Ecto neural progenitor cell (in vitro differentiated cells): ENCODE measurements around the gene PTPRJ.
"Not testable (repeated sequence)": the region's sequence is repeated elsewhere in the genome, so short reads cannot be mapped to it uniquely, and the experiment has no call there.

Experiments used
- DNase-seq: peaks from one replicate; pipeline ENCODE4 v3.0.0-alpha.2; 2018; ENCODE audit warnings: low spot score

The PTPRJ gene

GRCh38 chr11:48163360-48164100, 183.2 kb downstream of the PTPRJ start:
- DNase-seq, result no peak

GRCh38 chr11:48164836-48165235, 184.5 kb downstream of the PTPRJ start:
- DNase-seq, result no peak

DNA sequence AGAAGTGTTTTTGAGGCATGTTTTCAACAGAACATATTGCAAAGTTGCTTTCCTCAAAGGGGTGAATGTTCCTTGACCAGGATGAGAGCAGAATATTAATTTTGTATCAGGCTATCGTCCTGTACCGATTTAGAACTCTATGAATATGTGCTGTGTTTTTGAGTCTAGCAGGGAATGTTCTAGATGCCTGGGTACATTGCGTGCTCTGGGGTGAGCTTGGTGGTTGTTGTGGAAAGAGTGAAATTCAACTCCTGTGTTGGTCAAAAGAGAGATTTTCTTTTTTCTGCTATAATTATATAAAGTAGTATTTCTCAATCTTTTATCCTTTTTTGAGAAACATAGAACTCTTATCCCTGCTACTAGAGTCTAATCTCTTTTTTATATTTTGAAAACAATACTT, 185.1 kb downstream of the PTPRJ start:
- no peak for DNase-seq

GRCh38 chr11:48167380-48167779, 187.0 kb downstream of the PTPRJ start:
- DNase-seq, result no peak

- DNase-seq, result no peak
Measured at GRCh38 chr11:48168815-48169214, 188.5 kb downstream of the PTPRJ start.

GRCh38 chr11:48169259-48169658, 188.9 kb downstream of the PTPRJ start:
- DNase-seq, result no peak

GRCh38 chr11:48169717-48170116, 189.4 kb downstream of the PTPRJ start:
- DNase-seq, result no peak

- no peak for DNase-seq
Measured at GRCh38 chr11:48170241-48171233, 190.2 kb downstream of the PTPRJ start.

DNA sequence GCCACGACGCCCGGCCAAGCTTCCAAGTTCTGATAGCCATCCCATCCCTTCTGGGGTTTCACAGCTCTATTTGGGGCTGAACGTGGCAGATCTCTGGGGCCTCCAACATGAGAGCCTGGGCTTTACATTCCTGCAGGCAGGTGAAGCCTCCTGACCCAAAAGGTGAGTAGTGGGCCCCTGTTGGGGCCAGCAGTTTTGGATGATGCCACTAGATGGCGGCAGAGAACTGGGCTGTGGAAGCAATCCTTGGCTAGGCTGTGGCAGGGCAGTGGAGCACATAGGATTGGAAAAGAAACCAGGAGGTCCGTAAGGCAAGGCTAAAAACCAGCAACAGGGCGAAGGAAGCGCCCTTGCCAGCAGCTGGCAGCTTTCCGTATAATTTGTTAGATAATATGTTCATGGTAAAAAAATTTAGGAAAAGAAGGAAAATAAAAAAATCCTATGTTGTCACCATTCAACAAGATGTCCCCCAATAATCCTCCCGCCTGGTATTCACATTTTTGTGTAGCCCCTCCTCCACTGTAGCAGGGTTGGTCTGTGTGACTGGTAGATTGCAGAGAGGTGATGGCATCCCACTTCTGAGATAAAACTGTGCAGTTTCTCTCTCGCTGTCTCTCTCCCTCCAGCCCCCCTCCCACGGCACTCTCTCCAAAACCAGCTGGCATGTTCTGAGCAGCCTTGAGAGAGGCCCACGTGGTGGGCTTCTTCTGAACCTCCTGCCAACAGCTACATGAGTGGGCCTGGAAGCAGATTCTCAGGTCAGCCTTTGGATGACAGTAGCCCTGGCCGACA, 192.7 kb downstream of the PTPRJ start:
- peak; percentile 79 for DNase-seq

- DNase-seq, result no peak
Measured at GRCh38 chr11:48177661-48178060, 197.3 kb downstream of the PTPRJ start.

DNA sequence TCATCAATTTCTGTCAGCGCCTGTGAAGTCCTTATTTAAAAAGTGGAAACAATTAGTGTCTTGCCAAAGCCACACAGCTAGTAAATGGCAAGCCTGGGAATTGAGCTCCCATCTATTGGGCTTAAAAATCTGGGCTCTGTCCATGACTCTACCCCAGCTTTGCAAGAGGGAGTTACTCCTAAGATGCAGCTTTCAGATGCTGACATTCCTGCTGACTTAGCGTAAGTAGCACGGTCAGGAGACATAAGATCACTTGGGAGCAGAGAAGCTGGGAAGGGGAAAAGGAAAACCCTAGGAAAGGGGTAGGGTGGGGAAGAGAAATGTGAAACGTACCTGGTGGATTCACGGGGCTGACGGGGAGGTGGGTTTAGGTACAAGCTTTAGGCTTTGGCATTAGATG, 200.3 kb downstream of the PTPRJ start:
- no peak for DNase-seq

DNA sequence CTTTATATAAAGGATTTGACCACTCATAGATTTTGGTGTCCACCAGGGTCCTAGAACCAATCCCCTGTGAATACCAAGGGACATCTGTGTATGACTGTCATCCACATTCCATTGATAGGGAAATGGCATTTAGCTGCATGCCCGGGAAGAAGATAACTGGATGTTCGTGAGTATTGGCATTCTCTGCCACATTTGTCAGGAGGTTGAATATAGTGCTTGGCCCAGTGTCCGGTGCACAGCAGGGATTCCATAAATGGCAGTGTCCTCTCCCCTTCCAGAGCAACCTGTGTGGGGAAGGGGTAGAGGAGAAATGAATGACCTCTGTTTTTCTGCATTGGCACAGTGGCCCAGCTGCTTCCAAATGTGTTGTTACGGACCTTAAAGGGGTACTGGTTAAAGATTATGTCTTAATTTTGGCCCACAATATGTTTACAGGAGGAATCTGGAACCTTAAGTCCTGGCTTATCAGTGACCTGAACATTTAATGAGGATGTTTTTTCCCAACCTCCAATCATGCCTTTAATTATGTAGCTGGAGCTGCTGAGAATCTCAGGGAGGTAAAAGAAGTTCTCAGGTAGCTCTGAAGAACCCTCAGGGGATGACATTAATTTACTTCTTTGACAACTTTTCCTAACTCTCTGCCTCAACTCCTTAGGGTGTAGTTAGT, 202.6 kb downstream of the PTPRJ start:
- DNase-seq, result no peak

DNA sequence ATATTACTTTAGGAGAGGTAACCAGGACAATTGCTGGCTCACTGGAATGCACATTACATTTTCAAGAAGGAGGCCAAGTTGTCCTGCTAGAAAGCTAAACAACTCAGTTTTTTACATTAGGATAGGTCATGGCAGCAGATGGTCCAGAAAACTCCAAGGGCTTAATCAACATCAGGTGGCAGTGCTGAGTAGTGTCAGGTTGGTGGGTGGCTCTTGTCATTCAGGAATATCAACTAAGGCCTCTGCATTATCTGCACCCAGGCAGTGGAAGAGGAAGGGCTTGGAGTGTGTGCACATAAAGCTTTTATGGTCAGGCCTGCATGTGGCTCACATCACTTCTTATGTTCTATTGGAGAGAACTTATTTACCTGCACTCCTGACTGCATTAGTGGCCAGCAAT, 204.1 kb downstream of the PTPRJ start:
- DNase-seq, result no peak

GRCh38 chr11:48190906-48191654, 210.7 kb downstream of the PTPRJ start:
- DNase-seq, result not testable (repeated sequence)

DNA sequence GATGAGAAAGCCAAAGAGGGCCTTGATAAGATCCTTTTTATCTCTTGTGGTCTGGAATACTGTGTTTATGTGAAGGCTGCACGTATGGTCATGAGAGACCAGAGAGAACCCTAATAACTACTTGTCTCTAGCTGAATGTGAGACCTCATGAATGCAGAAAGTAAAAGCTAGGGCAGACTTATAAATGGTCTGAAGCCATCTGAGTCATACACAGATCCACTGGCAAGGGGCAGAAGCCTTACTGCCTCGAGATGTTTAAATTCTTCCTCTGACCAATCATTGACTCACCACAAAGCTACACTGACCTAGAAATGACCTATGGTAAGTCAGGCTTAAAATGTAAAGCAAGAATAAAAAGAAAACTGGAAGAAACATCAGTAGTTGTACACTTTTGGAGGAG, 213.5 kb downstream of the PTPRJ start:
- DNase-seq, result no peak

- DNase-seq, result no peak
Measured at GRCh38 chr11:48207881-48208280, 227.5 kb downstream of the PTPRJ start.

DNA sequence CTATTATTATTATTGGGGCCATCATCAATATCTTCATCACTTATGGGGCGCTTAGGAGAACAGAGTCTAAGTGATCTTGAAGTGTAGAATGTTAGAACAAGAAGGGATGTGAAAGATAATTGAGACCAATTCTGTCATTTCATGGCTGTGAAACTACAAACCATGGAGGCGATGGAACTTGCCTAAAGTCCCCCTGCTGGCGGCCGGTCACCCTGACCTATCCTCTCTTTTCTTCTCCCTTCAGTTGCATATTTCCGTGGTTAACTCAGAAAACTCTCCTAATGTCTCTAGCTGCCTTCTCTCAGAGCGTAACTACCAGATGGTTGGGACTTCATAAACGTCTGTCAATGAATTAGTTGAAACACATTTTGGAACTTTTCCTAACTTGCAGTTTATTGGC, 229.7 kb downstream of the PTPRJ start:
- no peak for DNase-seq

- no peak for DNase-seq
Measured at GRCh38 chr11:48216510-48216909, 236.2 kb downstream of the PTPRJ start, which contains the start of gene OR4B1. Gene OR4B1 (plus strand): TSS chr11:48216810. CDS start chr11:48216810, 0 bp downstream.
